Activated T-cell treated with anti-CD3 and anti-CD28 coated beads, Interleukin-2, amount 50 U/mL, for 1 hour (primary cell): ENCODE data around the gene ARHGAP23.
"Not testable (repeated sequence)": the region's sequence is repeated elsewhere in the genome, so short reads cannot be mapped to it uniquely, and the experiment has no call there.

Experiments used
- DNase-seq: peaks from one replicate; pipeline ENCODE4 v3.0.0-alpha.2; 2020

ARHGAP23 gene

DNA sequence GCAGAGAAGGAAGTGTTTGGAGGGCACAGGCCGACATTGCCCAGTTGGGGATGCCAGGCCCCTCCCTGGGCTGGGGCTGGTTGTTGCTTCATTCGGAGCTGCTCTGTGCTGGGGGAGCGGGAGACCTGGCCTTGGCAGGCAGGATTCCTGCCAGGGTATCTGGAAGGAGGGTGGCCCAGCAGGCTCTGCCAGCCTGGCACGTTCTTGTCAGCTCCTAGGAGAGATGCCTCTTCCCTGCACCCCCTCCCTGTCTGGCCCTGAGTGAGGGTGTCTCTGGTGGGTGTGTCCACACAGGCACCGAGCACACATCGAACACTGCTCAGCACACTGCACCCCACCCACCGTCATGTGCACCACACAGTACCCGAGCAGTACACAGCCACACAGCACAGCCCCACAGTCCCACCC, 35.2 kb downstream of the ARHGAP23 start:
- no peak for DNase-seq

DNA sequence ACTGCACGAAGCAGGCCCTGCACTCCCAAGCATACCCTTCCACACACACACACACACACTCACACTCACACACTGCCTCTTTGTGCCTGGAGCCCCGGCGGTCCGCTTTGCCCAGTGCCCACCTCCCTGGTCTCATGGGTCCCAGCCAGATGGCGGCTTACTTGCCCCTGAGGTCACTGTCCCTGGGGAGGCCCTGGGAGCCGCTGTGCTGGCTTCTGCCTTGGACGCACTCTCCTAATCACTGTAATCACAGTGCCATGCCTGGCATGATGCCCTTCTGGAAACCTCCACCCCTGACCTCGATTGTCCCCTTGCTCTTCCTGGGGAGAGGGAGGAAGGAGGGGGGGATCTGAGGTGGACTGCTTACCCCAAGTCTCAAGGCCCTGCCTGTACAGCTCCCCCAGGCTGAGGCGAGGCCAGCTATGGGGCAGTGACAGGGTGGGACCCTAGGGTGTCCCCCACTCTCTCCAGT, 36.0 kb downstream of the ARHGAP23 start:
- DNase-seq, result no peak

DNA sequence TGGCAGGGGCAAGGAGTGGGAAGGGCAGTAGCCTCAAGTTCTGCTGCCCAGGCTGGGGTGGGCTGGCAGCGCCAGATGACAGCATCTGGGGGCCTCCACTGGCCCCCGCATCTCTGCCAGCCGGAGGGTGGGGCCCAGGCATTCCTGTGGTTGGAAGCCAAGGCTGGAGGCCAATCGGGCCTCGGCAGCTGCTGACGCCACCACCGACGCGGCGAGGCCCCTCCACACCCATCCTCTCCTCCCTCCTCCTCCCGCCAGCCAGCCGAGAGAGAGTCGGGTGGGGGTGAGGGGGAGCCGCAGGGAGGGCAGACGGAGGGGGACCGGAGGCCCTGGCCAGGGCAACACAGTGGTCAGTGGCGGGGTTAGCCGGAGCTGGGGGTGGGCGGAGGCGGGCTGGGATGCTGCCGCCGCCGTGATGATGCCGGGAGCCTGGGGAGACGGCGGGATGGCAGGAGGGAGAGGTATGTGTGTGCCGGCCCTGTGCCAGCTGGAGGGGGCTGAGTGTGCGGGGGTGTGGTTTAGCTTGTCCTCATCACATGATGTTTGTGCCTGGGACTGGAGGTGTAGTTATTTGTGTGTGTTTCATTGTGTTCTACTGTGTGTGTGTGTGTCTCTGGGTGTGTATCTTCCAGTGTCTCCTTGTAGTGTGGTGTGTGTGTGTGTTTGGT, 36.6 kb downstream of the ARHGAP23 start:
- no peak for DNase-seq

DNA sequence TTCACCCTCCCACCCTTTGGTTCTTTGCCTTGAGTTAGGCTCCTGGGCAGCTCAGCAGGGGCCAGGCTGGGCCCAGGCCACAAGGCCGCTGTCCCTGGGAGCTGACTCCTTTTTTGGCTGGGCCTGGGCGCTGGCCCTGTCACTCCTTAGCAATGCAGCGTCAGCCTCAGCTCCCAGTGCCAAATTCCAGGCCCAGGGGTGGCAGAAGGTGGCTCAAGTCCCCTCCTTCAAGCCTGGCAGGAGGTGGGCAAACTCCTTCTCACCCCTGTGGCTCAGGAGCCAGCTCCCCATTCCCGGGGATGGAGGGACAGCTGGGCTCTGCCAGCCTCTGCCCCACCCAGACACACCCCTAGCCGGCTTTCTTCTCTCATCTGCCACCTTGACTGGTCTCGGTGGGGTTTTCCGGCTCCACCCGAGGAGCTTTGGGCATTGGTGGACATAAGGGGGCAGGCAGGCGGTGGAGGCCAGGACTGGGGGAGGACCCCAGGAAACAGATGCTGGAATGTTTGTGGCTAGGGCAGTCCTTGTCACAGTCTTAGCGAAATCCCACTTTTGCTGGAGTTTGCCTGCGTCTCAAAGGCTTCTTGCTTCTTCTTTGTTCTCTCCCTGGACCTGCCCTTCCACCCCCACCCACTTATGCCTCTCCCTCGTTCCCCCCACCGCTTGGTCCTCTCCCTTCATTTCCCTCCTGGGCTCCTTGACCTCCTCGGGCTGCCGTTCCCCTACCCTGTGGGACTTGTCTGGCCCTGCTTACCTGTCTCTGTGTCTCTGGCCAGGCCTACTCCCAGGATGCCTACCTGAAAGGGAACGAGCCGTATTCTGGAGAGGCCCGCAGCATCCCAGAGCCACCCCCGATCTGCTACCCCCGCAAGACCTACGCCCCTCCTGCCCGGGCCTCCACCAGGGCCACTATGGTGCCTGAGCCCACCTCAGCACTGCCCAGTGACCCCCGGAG, 37.4 kb downstream of the ARHGAP23 start:
- no peak for DNase-seq

DNA sequence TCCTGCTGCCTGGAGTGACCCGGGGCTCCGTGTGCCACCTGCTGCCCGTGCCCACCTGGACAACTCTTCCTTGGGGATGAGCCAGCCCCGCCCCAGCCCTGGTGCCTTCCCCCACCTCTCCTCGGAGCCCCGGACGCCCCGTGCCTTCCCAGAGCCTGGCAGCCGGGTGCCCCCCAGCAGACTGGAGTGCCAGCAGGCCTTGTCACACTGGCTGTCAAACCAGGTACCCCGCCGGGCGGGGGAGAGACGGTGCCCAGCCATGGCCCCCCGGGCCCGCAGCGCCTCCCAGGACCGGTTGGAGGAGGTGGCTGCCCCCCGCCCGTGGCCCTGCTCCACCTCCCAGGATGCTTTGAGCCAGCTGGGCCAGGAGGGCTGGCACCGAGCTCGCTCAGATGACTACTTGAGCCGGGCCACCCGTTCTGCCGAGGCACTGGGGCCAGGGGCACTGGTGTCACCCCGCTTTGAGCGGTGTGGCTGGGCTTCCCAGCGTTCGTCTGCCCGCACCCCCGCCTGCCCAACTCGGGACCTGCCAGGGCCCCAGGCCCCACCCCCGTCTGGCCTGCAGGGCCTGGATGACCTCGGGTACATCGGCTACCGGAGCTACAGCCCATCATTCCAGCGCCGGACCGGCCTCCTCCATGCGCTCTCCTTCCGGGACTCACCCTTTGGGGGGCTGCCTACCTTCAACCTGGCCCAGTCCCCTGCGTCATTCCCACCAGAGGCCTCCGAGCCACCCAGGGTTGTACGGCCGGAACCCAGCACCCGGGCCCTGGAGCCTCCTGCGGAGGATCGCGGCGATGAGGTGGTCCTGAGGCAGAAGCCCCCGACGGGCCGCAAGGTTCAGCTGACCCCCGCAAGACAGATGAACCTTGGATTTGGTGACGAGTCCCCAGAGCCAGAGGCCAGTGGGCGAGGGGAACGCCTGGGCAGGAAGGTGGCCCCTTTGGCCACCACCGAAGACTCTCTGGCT, 38.4 kb downstream of the ARHGAP23 start:
- no peak for DNase-seq

DNA sequence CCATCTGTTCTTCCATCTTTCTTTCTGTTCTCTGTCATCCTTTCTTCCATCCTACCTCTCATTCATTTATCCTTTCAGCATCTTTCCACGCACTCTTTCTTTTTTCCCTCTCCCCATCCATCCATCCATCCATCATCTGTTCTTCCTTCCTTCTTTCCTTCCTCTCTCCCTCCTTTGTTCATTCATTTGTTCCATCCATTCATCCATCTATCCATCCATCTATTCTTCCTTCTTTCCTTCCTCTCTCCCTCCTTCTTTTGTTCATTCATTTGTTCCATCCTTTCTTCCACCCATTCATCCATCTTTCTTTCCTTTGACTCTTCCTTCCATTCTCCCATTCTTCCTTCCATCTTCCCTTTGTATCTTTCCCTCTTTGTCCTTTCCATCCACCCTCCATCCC, 39.2 kb downstream of the ARHGAP23 start:
- no peak for DNase-seq

DNA sequence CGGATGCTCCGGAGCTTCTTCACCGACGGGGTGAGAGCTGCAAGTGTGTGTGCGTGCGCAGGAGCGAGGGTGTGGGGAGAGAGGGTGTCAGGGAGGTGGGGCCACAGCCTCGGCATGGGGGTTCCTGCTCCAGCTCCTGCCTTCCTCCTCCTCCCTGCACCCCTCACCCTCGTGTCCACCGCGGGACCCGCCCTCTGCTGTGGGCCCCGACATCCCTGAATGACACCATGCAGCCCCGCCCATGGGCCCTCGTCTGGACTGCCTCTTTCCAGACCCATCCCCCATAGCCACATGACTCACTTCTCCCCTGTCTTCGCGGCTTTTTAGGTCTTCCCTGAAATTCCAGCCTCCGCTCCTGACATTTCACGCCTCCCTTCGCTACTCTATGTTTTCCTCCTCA, 41.6 kb downstream of the ARHGAP23 start:
- no peak for DNase-seq

DNA sequence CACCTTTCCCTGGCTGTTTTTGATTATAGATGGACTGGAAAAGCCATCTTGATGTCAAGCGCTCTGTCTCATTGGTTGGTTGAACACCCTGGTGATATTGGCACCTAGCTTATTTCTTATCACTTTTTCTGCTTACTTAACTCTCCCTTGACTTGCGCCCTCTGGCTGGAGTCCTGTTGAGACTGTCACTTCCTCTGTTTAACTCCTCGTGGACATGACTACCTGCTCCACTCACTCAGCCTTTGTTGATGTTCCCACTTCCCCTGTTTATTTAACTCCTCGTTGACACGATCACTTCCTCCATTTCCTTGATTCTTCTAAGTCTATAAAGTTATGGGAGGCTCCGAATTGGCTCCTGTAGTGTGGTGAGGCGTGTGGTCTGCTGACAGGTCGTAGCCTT, 43.0 kb downstream of the ARHGAP23 start:
- DNase-seq, result not testable (repeated sequence)

DNA sequence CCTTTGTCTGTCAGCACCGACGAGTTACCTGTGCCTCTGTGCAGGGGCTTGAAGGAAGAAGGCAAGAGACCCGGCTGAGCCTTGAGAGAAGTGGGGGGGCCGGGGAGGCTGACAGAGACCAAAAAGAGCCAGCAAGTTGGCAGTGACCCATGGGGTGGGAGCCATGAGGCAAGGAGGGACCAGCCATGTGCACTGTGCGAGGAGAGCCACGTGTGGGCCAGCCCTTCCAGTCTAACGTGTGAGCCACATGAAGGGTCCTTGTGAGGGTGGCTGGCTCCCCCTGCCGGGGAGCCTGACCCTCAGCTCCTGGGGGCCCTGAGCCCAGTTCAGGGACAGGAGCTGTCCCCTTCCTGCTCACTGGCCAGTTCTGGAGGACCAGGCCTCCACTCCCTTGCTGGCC, 46.4 kb downstream of the ARHGAP23 start:
- DNase-seq, result not testable (repeated sequence)

DNA sequence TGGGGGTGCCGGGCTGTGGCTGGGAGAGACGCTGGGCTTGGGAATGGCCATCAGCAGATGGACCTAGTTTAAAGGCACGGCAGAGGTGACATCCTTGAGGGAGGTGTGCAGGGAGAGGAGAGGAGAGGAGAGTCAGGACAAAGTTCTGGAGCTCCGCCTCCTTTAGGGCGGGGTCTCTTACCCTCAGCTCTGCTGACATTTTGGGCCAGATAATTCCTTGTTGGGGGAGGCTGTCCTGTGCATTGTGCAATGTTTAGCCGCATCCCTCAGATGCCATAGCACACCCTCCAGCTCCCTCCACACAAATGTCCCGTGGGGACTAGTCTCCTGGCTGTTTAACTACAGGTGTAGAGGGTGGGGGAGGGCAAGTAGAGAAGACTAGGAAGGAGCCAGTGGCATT, 48.3 kb downstream of the ARHGAP23 start:
- no peak for DNase-seq

DNA sequence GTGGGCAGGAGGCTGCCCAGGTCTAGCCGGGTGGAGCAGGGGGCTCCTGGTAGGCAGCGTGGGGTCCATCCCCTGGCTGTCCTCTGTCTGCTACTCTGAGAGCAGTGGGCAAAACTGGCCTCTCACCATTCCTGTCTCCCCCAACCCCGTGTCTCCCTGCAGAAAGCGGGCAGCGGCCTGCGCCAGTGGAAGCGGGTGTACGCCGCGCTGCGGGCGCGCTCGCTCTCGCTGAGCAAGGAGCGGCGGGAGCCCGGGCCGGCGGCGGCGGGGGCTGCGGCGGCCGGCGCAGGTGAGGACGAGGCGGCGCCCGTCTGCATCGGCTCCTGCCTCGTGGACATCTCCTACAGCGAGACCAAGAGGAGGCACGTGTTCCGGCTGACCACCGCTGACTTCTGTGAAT, 49.2 kb downstream of the ARHGAP23 start:
- DNase-seq, result not testable (repeated sequence)

DNA sequence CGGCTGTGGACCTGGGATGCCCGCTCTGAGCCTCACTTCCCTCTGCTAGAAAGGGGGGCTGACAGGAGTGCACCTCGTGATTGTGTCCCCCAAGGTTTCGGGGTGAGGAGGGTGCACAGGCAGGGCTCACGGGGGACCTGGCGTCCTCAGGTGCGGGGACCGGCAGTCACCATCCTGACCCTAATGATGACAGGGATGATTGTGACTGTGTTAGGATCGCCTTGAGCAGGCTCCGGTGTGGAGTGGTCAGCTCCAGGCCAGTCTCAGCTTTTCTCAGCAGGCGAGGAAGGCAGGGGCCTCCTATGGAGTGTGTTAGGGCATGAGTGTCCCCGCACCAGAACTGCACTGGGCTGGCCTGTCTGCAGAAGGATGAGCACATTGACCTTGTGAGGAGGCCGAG, 49.7 kb downstream of the ARHGAP23 start:
- not testable (repeated sequence) for DNase-seq

DNA sequence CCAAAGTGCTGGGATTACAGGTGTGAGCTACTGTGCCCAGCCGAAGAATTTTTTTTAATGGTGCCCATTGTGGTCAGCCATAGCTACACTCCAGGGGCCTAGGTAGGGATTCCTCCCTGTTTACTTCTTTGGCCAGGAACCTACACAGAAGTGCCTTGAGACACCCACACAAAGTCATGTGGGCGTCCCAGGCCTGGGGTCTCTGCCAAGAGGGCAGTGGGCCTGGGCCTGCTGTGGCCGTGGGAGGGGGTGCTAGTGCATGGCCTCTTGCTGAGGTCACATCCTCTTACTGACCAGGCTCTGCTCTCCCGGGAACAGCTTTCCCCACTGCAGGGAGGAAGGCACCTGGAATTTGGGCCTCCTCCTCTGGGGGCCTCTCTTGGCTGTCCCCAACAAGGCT, 50.4 kb downstream of the ARHGAP23 start:
- DNase-seq, result not testable (repeated sequence)

DNA sequence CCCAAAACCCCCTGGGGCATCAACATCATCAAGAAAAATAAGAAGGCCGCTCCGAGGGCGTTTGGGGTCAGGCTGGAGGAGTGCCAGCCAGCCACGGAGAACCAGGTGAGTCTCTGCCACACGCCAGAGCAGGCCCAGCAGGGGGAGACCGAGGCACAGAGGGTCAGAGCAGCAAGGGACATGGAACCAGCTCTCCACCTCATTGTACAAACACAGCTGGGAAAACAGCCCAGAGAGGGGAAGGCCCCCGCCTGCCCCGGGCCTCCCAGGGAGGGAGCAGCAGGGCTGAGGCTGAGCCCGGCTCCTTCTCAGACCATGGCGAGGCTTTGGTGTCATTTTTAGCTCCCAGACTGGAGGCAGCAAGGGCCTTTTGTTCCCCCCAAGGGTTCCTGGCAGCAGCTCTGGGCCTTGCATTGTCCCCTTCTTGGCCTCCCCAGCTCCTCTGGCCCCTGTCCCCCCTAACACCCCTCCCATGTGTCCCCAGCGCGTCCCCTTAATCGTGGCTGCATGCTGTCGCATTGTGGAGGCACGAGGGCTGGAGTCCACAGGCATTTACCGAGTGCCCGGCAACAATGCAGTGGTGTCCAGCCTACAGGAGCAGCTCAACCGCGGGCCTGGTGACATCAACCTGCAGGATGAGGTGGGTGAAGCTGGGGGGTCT, 53.9 kb downstream of the ARHGAP23 start:
- not testable (repeated sequence) for DNase-seq

DNA sequence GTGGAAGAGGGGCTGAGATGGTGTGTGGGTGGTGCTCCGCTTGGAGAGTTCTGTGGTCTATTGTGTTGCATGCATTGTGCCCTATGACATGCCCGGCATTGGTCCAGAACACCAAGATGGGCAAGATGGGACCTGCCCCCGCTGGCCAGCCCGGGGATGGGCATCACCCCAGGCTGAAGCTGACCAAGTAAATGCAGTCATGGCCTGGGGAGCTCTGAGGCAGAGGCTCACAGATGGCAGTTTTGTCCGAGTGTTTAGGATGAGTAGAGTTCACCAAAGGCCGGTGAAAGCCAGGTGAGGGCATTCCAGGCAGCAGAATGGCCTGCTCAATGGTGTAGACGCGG, 54.4 kb downstream of the ARHGAP23 start:
- DNase-seq, result not testable (repeated sequence)

DNA sequence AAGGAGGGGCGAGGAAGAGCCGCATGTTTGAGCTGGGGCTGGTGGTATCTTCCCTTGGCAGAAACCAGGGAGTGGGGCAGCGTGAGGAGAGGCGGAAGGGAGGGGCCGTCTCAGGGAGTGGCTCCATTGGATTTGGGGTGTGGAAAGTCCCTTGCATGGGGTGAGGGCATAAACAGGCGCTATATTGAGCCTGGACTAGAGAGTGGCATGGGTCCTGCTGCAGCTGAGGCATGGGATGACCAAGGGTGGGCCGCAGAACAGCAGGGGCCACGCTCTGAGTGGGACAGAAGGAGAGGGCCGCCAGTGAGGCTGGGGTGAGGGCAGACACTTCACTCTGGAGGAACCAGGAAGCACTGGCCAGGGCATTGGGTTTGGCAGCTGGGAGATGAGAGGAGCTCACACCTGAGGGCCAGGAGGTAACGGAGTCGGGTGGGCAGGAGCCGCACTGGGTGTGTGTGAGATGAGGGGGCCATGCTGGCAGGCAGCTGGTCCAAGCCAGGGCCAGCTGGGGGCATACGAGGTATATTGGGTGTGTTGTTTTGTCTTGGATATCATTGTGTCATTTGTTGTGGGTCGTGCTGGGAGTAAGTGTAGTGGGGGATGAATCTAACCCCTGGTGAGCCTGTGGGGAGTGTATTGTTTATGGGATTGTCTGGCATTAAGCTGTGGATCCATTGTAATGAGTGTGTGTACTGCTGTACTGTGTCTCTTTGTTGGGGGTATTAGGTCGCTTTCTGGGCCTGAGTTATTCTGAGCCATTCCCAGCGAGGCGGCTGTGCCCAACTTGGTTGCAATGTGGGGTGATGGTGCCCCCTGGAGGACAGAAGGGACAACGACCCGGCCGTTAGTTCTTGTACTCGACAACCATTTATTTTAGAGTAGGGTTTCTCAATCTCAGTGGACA, 56.2 kb downstream of the ARHGAP23 start:
- DNase-seq, result peak; percentile 65

DNA sequence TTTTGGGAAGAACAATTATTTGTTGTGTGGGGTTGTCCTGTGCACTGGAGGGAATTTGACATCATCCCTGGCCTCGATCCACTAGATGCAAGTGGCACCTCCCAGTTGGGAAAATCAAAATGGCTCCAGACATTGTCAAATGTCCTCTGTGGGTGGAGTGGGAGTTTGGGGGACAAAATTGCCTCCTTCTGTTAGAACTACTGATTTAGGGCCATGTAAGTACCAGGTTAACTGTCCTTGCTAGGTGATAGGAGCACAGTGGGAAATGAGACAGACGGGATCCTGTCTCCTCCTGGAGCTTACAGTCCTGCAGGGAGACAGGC, 56.8 kb downstream of the ARHGAP23 start:
- no peak for DNase-seq

DNA sequence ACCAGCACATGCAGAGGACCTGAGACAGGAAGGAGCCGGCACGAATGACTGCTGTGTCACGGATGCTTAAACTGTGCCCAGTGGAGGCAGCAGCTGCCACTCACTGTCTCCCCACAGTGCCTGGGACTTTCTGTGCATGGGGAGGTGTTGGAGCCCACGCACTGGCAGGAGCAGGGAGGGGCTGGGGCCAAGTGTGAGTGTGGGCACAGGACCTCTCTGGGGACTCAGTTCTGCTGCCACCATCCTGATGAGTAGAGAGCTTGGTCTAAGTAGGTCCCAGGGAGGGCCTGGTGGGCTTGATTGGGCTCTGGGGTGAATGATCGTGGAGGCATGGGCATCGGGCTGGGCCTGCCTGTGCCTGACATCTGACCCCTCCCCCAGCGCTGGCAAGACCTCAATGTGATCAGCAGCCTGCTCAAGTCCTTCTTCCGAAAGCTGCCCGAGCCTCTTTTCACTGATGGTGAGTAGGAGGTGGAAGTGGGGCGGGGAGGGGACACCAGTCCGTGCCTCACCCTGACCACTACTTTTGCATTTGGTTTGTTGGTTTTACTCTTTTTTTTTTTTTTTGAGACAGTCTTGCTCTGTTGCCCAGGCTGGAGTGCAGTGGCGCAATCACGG, 57.5 kb downstream of the ARHGAP23 start:
- DNase-seq, result not testable (repeated sequence)

DNA sequence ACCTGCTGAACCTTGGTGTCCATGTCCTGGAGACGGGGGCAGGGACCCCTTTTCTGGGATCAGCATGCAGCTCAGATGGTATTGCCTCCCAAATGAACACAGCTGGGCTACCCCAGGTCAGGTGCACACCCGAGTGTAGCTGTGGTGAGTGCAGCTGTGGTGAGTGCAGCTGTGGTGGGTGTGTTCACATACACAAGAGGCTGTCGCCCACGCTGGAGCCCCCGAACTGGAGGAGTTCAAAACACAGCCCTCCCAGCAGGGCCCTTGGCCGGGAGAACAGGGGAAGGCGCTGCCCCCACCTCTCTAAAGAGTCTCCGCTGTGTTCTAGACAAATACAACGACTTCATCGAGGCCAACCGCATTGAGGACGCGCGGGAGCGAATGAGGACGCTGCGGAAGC, 61.5 kb downstream of the ARHGAP23 start:
- DNase-seq, result not testable (repeated sequence)

DNA sequence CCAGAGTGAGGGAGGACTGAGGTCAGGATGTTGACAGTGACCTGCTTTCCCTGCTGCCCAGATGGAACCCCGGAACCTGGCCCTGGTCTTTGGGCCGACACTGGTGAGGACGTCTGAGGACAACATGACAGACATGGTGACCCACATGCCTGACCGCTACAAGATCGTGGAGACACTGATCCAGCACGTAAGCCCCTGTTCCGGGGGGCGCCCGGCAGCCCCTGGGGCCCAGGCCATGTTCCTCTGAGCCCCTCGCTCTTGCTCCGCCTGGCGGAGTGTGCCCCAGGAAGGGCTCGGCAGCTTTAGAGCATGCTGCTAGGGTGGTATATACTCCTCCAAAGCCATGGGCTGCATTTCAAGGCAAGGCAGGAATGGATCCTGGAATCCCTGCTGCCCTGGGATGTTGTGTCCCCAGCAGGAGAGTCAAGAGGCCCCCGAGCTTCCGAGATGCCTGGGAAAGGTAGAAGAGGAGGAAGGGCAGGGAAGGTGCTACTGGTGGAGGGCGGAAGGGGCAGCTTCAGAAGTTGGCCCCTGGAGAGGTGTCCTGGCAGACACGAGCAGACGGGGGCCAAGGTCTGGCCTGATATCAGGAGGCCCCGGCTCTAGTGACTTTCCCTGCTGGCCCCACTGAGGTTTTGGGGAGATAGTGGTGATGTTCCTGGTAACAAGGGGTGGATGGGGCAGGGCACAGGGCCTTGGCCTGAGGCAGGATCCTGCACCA, 63.2 kb downstream of the ARHGAP23 start:
- not testable (repeated sequence) for DNase-seq
